Skeletal muscle tissue (tissue), 4 donors: ENCODE results near the gene KMT5C. TPM values are rescaled to one million over a fixed set of nuclear protein-coding genes. Genes with fewer than 3 reads are reported as not detected.

Experiments used
- H3K27ac ChIP-seq: one replicate; pipeline ENCODE4 v1.7.0; 2013; ENCODE audit warnings: mild to moderate bottlenecking, low read depth, low read length, inconsistent platforms
- H3K27me3 ChIP-seq, 3 donors: one replicate each; pipeline ENCODE4 v1.7.0; 2013; ENCODE audit warnings: low read length in 3 of 3; ENCODE audit not compliant: control insufficient read depth in 3 of 3, insufficient read depth in 3 of 3
- H3K36me3 ChIP-seq, 3 donors: one replicate each; pipeline ENCODE4 v1.7.0; 2013; ENCODE audit warnings: low read length in 3 of 3; ENCODE audit not compliant: control insufficient read depth in 3 of 3, insufficient read depth in 3 of 3
- H3K4me1 ChIP-seq, 3 donors: one replicate each; pipeline ENCODE4 v1.7.0; 2013; ENCODE audit warnings: low read length in 3 of 3, mild to moderate bottlenecking in 3 of 3; ENCODE audit not compliant: control insufficient read depth in 3 of 3, insufficient read depth in 3 of 3
- H3K4me3 ChIP-seq, 3 donors: one replicate each; pipeline ENCODE4 v1.7.0; 2013; ENCODE audit warnings: low read length in 3 of 3
- H3K9ac ChIP-seq, 3 donors: one replicate each; pipeline ENCODE4 v1.7.0; 2013; ENCODE audit warnings: low read length in 3 of 3, mild to moderate bottlenecking in 3 of 3, moderate library complexity in 2 of 3, low read depth in 1 of 3
- H3K9me3 ChIP-seq, 3 donors: one replicate each; pipeline ENCODE4 v1.7.0; 2013; ENCODE audit warnings: low read length in 3 of 3; ENCODE audit not compliant: control insufficient read depth in 3 of 3
- total RNA-seq: library from RNA; depleted of rRNA; stranded (reverse); fragments of >200 nt; gene quantifications from one replicate; pipeline ENCODE4 v1.2.3, GENCODE V29; 2014
- donor health status: Osteomylitis.

The KMT5C gene
- total RNA-seq, 1 donor from 2014 or later: 8.9 TPM

DNA sequence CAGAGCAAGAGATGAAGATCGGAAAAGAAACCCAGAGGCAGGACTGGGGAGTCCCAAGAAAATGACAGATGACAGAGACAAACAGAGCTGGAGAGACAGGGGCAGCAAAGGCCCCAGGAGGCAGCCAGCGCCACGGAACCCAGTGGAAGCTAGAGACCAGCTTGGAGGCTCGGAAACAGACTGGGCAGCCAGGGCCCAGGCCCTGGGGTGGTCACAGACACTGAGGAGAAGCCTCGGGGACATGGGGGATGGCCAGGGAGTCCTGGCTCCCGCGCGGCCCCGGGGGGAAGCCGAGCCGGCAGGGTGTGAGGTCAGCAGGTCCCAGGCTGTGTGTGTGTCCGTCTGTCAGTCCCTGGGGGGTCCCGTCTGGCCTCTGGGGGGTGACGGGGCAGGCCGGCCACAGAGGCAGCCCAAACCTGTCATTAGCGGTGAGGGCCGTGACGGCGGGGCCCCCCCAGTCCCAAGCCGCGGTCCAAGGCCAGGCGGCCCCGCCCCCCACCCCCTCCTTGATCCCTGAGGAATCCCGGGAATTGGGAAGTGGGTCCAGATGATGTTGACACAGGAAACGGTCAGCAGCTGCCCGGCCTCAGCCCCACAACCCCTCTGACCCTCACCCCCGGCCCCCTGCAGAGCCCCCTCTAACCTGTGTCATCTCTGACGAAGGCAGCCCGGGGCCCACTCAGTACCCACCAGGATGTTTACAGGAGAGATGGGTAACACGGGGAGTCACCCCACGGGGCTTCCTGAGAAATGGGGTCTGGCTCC, 34.5 kb downstream of the KMT5C start:
- no peak overlapping the region for H3K27ac ChIP-seq
- no peak overlapping the region for H3K4me3 ChIP-seq
- peaks cover 57 to 70% (median 70%) of the 10 kb centered on the region in 3 donors for H3K27me3 ChIP-seq
- H3K36me3 ChIP-seq: no peaks in the 10 kb centered on the region
- H3K4me1 ChIP-seq: peaks cover 0 to 4% (median 0%) of the 10 kb centered on the region in 3 donors
- no peaks in the 10 kb centered on the region for H3K9me3 ChIP-seq
- H3K9ac ChIP-seq: no peak overlapping the region

- no peak within 1 kb of the TSS for H3K9ac ChIP-seq
- H3K27me3 ChIP-seq: peaks cover 43 to 53% (median 53%) of the 10 kb centered on the region in 3 donors
These were observed 36.7 kb downstream of the KMT5C start, which contains the start of gene TMEM190 for GRCh38 chr19:55376241-55376933. Gene TMEM190, plus strand, starts transcription at chr19:55376826. Its CDS starts 28 bp downstream, at chr19:55376854.

GRCh38 chr19:55377356-55378131, 37.9 kb downstream of the KMT5C start:
- H3K4me3 ChIP-seq: no peak overlapping the region
- no peaks in the 10 kb centered on the region for H3K36me3 ChIP-seq
- no peak overlapping the region for H3K27ac ChIP-seq
- H3K27me3 ChIP-seq: peaks cover 33 to 45% (median 44%) of the 10 kb centered on the region in 3 donors
- peaks cover 0 to 2% (median 0%) of the 10 kb centered on the region in 3 donors for H3K4me1 ChIP-seq
- no peak overlapping the region for H3K9ac ChIP-seq
- no peaks in the 10 kb centered on the region for H3K9me3 ChIP-seq

More at GRCh38 chr19:55376241-55376933, 36.7 kb downstream of the KMT5C start, which contains the start of gene TMEM190:
- H3K27ac ChIP-seq: no peak within 1 kb of the TSS
- H3K9me3 ChIP-seq: no peaks in the 10 kb centered on the region
- peaks cover 0 to 2% (median 0%) of the 10 kb centered on the region in 3 donors for H3K4me1 ChIP-seq
- no peak within 1 kb of the TSS for H3K4me3 ChIP-seq
- no peaks in the 10 kb centered on the region for H3K36me3 ChIP-seq

DNA sequence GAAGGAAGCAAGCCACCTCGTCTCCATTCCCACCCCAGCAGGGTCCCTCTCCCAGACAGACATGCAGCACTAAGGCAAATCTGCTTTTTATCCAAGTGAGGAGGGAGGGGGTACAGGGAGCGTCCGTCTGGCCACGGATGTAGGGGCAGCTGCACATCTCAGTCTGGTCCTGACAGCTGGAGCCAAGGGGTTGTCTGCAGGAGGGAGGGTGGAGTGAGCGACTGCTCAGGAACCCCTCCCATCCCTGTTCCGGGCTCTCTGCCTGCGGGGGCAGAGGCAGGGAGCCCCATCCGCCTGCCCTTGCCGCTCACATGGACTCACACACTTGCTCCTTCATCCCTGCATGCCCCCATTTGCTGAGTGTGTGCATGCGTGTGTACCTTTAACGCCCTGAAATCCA, 39.5 kb downstream of the KMT5C start:
- Histone ChIP-seq H3K4me1 (peaks cover 4 to 8% (median 5%) of the 10 kb centered on the region in 3 donors), H3K9ac (no peak overlapping the region), H3K9me3 (no peaks in the 10 kb centered on the region), H3K4me3 (no peak overlapping the region), H3K27ac (no peak overlapping the region), H3K27me3 (peaks cover 22 to 33% (median 31%) of the 10 kb centered on the region in 3 donors), H3K36me3 (no peaks in the 10 kb centered on the region)

DNA sequence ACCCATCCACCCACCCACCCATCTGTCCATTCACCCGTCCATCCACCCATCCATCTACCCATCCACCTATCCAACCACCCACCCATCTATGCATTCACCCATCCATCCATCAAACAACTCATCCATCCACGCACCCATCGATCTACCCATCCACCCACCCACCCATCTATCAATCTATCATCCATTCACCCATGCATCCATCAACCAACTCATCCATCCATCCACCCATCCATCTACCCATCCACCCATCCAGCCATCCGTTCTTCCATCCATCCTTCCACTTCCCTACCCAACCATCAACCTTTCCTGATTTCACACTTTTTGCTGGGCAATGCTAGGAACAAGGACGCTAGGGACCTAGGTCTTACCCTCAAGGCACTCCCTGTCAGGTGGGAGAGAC, 42.3 kb downstream of the KMT5C start:
- Histone ChIP-seq H3K4me1 (peaks cover 23 to 31% (median 25%) of the 10 kb centered on the region in 3 donors), H3K27ac (no peak overlapping the region)

GRCh38 chr19:55382522-55383054, 42.9 kb downstream of the KMT5C start:
- no peaks in the 10 kb centered on the region for H3K9me3 ChIP-seq
- H3K4me3 ChIP-seq: no peak overlapping the region
- H3K36me3 ChIP-seq: peaks cover 5 to 8% (median 8%) of the 10 kb centered on the region in 3 donors
- peaks cover 29 to 36% (median 31%) of the 10 kb centered on the region in 3 donors for H3K4me1 ChIP-seq
- H3K27me3 ChIP-seq: peaks cover under 1 to 7% (median 7%) of the 10 kb centered on the region in 3 donors
- H3K27ac ChIP-seq: no peak overlapping the region
- H3K9ac ChIP-seq: peak overlapping the region in 1 of 3 donors; percentile 38

More for the DNA sequence above, 42.3 kb downstream of the KMT5C start:
- Histone ChIP-seq H3K9ac (no peak overlapping the region), H3K9me3 (no peaks in the 10 kb centered on the region), H3K4me3 (no peak overlapping the region), H3K27me3 (peaks cover 5 to 12% (median 11%) of the 10 kb centered on the region in 3 donors), H3K36me3 (peaks cover 0 to 2% (median 2%) of the 10 kb centered on the region in 3 donors)

- Histone ChIP-seq H3K9ac (peak overlapping the region; percentile 38 to 95 (median 57)), H3K4me3 (peak overlapping the region; percentile 67 to 95 (median 88)), H3K27me3 (peaks cover 0 to 2% (median 0%) of the 10 kb centered on the region in 3 donors), H3K9me3 (no peaks in the 10 kb centered on the region), H3K36me3 (peaks cover 14 to 17% (median 16%) of the 10 kb centered on the region in 3 donors), H3K4me1 (peaks cover 37 to 46% (median 40%) of the 10 kb centered on the region in 3 donors), H3K27ac (no peak overlapping the region)
These were observed 43.8 kb downstream of the KMT5C start for GRCh38 chr19:55383279-55384130.

- H3K27ac ChIP-seq: peak within 1 kb of the TSS; percentile 91
- H3K4me3 ChIP-seq: peak within 1 kb of the TSS; percentile 86 to 95 (median 88)
- H3K9me3 ChIP-seq: no peaks in the 10 kb centered on the region
- H3K27me3 ChIP-seq: no peaks in the 10 kb centered on the region
- H3K36me3 ChIP-seq: peaks cover 22 to 25% (median 24%) of the 10 kb centered on the region in 3 donors
- peaks cover 44 to 54% (median 46%) of the 10 kb centered on the region in 3 donors for H3K4me1 ChIP-seq
- peak within 1 kb of the TSS; percentile 92 to 95 (median 94) for H3K9ac ChIP-seq
These were observed 44.6 kb downstream of the KMT5C start, which contains the start of gene TMEM238 for GRCh38 chr19:55384131-55384919. Gene TMEM238, minus strand, starts transcription at chr19:55384292. Its CDS starts 33 bp downstream, at chr19:55384259.
